GM19467 (cell line): ENCODE results near the gene ANKRD44.

Experiments
- ATAC-seq: cut with Tn5 transposase; IDR thresholded peaks from one replicate; pipeline ENCODE4 v1.9.1; 2021; ENCODE audit warnings: mild to moderate bottlenecking, moderate library complexity; ENCODE audit not compliant: unreplicated experiment

Gene ANKRD44

GRCh38 chr2:197210430-197210829 is 100.2 kb downstream of the ANKRD44 start:
- ATAC-seq = no peak

- ATAC-seq = no peak
Measured at GRCh38 chr2:197209742-197210408, 100.7 kb downstream of the ANKRD44 start.

- ATAC-seq = no peak
Measured at GRCh38 chr2:197209246-197209645, 101.3 kb downstream of the ANKRD44 start.

- ATAC-seq = no peak
Measured at GRCh38 chr2:197208841-197209240, 101.7 kb downstream of the ANKRD44 start.

GRCh38 chr2:197208024-197208423 is 102.6 kb downstream of the ANKRD44 start:
- ATAC-seq = no peak

GRCh38 chr2:197207598-197207997 is 103.0 kb downstream of the ANKRD44 start:
- no peak for ATAC-seq

- no peak for ATAC-seq
Measured at GRCh38 chr2:197207106-197207505, 103.5 kb downstream of the ANKRD44 start.

GRCh38 chr2:197205585-197206215 is 104.9 kb downstream of the ANKRD44 start:
- peak; percentile 56 for ATAC-seq

- ATAC-seq = no peak
Measured at GRCh38 chr2:197204519-197205250, 105.9 kb downstream of the ANKRD44 start.

- ATAC-seq = no peak
Measured at GRCh38 chr2:197201874-197202273, 108.7 kb downstream of the ANKRD44 start.

- ATAC-seq = no peak
Measured at GRCh38 chr2:197200762-197201058, 109.9 kb downstream of the ANKRD44 start.

GRCh38 chr2:197200051-197200761 is 110.4 kb downstream of the ANKRD44 start:
- no peak for ATAC-seq

GRCh38 chr2:197198890-197199289 is 111.7 kb downstream of the ANKRD44 start:
- ATAC-seq = peak; percentile 99

GRCh38 chr2:197197895-197198311 is 112.7 kb downstream of the ANKRD44 start:
- no peak for ATAC-seq

GRCh38 chr2:197196541-197197180 is 113.9 kb downstream of the ANKRD44 start:
- no peak for ATAC-seq

GRCh38 chr2:197195518-197195917 is 115.1 kb downstream of the ANKRD44 start:
- ATAC-seq = no peak

- ATAC-seq = peak; percentile 42
Measured at GRCh38 chr2:197191940-197192322, 118.6 kb downstream of the ANKRD44 start.

- peak; percentile 39 for ATAC-seq
Measured at GRCh38 chr2:197191177-197191939, 119.2 kb downstream of the ANKRD44 start.

- no peak for ATAC-seq
Measured at GRCh38 chr2:197190100-197190432, 120.5 kb downstream of the ANKRD44 start.

GRCh38 chr2:197189426-197190099 is 121.0 kb downstream of the ANKRD44 start:
- ATAC-seq = no peak
